Hepatocyte (in vitro differentiated cells): Measurements from ENCODE around the gene UGT1A7. TPM values are rescaled to one million over a fixed set of nuclear protein-coding genes. Genes with fewer than 3 reads are reported as not detected.

ENCODE experiments used
- DNase-seq: peaks from one replicate; pipeline ENCODE4 v3.0.0-alpha.2; 2016; ENCODE audit warnings: low spot score
- H2AFZ ChIP-seq: fragments of 200-600 bp; sonication (generic); 2 replicates; pipeline ENCODE4 v1.6.0; 2016; ENCODE audit warnings: antibody characterized with exemption, mild to moderate bottlenecking
- H3K27ac ChIP-seq: fragments of 200-600 bp; sonication (generic); 2 replicates; pipeline ENCODE4 v1.5.1; 2016; ENCODE audit warnings: mild to moderate bottlenecking
- H3K27me3 ChIP-seq: fragments of 200-600 bp; sonication (generic); 2 replicates; pipeline ENCODE4 v1.6.1; 2016
- H3K36me3 ChIP-seq: fragments of 200-600 bp; sonication (generic); replicated peaks from 2 replicates; pipeline ENCODE4 v1.5.1; 2016; ENCODE audit warnings: low read depth; ENCODE audit not compliant: insufficient read depth
- H3K4me1 ChIP-seq: fragments of 200-600 bp; sonication (generic); 2 replicates; pipeline ENCODE4 v1.5.1; 2016; ENCODE audit warnings: mild to moderate bottlenecking, moderate library complexity; ENCODE audit not compliant: insufficient read depth
- H3K4me2 ChIP-seq: fragments of 200-600 bp; sonication (generic); 2 replicates; pipeline ENCODE4 v1.6.0; 2016
- H3K4me3 ChIP-seq: fragments of 200-600 bp; sonication (generic); 2 replicates; pipeline ENCODE4 v1.5.1; 2016; ENCODE audit warnings: mild to moderate bottlenecking
- H3K79me2 ChIP-seq: fragments of 200-600 bp; sonication (generic); 2 replicates; pipeline ENCODE4 v1.6.0; 2017; ENCODE audit warnings: mild to moderate bottlenecking
- H3K9me2 ChIP-seq: fragments of 200-600 bp; sonication (generic); replicated peaks from 2 replicates; pipeline ENCODE4 v1.6.0; 2017; ENCODE audit warnings: mild to moderate bottlenecking; ENCODE audit not compliant: insufficient read depth
- H3K9me3 ChIP-seq: fragments of 200-600 bp; sonication (generic); 2 replicates; pipeline ENCODE4 v1.5.1; 2016; ENCODE audit warnings: low read depth, mild to moderate bottlenecking
- H4K20me1 ChIP-seq: fragments of 200-600 bp; sonication (generic); 2 replicates; pipeline ENCODE4 v1.6.0; 2016; ENCODE audit warnings: mild to moderate bottlenecking; ENCODE audit not compliant: insufficient read depth, poor library complexity, severe bottlenecking
- CTCF ChIP-seq: fragments of 200-600 bp; sonication (generic); IDR thresholded peaks from 2 replicates; pipeline ENCODE4 v1.5.1; 2016; ENCODE audit warnings: antibody characterized with exemption, mild to moderate bottlenecking; ENCODE audit not compliant: poor library complexity
- EZH2 ChIP-seq: fragments of 200-600 bp; sonication (generic); IDR thresholded peaks from 2 replicates; pipeline ENCODE4 v1.6.1; 2016; ENCODE audit warnings: antibody characterized with exemption, mild to moderate bottlenecking, borderline replicate concordance
- EZH2phosphoT487 ChIP-seq: fragments of 200-600 bp; sonication (generic); IDR thresholded peaks from one replicate; pipeline ENCODE4 v1.6.1; 2018; ENCODE audit warnings: antibody characterized with exemption, mild to moderate bottlenecking, low read depth, moderate library complexity; ENCODE audit not compliant: unreplicated experiment, severe bottlenecking
- WGBS: methylation state at CpG from one replicate; pipeline ENCODE4 v1.1.6; 2016; ENCODE audit warnings: low lambda C conversion rate; ENCODE audit errors: missing lambda C conversion rate; 5-methylcytosine and 5-hydroxymethylcytosine counted together
- polyA plus RNA-seq: library from polyadenylated mRNA; unstranded; fragments of >200 nt; fragmentation: Nextera tagmentation; extraction: Ambion mirVana; gene quantifications from 2 replicates; pipeline ENCODE4 v1.2.1, GENCODE V29; 2016
- total RNA-seq: library from RNA; depleted of rRNA; stranded (reverse); fragments of >200 nt; gene quantifications from 2 replicates; pipeline ENCODE4 v1.2.3, GENCODE V29; 2014

The UGT1A7 gene
- total and polyA plus RNA-seq, 2 experiments from 2014 or later = 0.07 TPM; not detected in 1

DNA sequence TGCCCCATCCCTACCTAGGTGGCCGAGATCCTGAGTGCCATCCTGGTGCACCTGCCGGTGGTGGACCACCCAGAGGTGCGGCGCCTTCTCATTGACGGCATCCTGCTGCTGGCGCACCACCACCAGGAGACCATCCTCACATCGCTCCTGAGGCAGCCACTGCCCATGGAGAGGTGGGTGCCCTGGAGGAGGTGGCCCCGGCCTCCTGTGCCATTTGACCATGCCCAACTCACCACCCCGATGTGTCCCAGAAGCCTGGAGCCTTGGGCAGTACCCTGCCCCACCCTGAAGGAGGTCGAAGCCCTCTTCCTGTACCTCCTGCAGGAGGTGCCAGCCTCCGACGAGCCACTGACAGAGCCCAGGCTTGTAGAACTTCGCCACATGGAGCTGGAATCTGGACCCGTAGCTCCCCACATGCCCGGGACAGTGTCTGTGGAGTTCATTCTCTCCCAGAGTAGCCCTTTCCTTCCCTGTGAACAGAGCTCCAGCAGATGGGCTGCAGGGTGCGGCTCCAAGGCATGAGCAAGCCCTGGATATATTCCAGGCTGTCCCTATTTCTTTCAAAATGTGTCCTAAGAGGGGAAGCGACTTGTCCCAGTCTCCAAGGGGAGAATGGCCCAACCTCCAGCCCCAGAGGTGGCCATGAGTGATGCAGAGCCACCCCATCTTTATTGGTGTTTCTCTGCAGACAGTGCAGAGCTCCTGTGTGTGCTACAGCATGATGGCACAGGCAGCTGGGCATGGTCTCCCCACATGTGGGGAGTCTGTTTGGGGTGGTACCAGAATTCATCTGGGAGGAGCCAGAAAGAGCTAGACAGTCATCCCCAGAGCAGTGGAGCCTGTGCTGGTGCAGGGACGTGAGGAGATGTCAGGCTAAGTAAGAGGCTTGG lies 138.4 kb downstream of the UGT1A7 start:
- H3K4me3 ChIP-seq = no peak overlapping the region
- no peaks in the 10 kb centered on the region for H3K27me3 ChIP-seq
- DNase-seq = no peak

GRCh38 chr2:233820774-233821105 lies 139.0 kb downstream of the UGT1A7 start:
- Histone ChIP-seq H4K20me1 (no peaks in the 10 kb centered on the region), H3K36me3 (no peaks in the 10 kb centered on the region), H3K9me2 (no peaks in the 10 kb centered on the region), H3K27ac (no peak overlapping the region), H3K79me2 (no peaks in the 10 kb centered on the region), H3K9me3 (no peaks in the 10 kb centered on the region), H3K4me1 (peaks cover 10% of the 10 kb centered on the region), H3K27me3 (no peaks in the 10 kb centered on the region), H2AFZ (no peak overlapping the region), H3K4me3 (no peak overlapping the region), H3K4me2 (no peak overlapping the region)
- TF ChIP-seq CTCF (no peak), EZH2 (no peak), EZH2phosphoT487 (no peak)
- no peak for DNase-seq
- WGBS = 90% methylated on average over 6 of the region's 6 CpGs

More for the DNA sequence above, 138.4 kb downstream of the UGT1A7 start:
- H3K79me2 ChIP-seq = no peaks in the 10 kb centered on the region
- peaks cover 10% of the 10 kb centered on the region for H3K4me1 ChIP-seq
- WGBS = 94% methylated on average over 18 of the region's 18 CpGs
- H3K9me3 ChIP-seq = no peaks in the 10 kb centered on the region
- H4K20me1 ChIP-seq = no peaks in the 10 kb centered on the region
- no peaks in the 10 kb centered on the region for H3K36me3 ChIP-seq
- no peak overlapping the region for H3K27ac ChIP-seq
- no peaks in the 10 kb centered on the region for H3K9me2 ChIP-seq
- no peak overlapping the region for H3K4me2 ChIP-seq
- TF ChIP-seq CTCF (no peak), EZH2 (no peak), EZH2phosphoT487 (no peak)
- no peak overlapping the region for H2AFZ ChIP-seq

- H2AFZ ChIP-seq = no peak overlapping the region
- no peaks in the 10 kb centered on the region for H3K27me3 ChIP-seq
- no peak overlapping the region for H3K4me3 ChIP-seq
- WGBS = 85% methylated on average over 3 of the region's 3 CpGs
- H3K9me2 ChIP-seq = no peaks in the 10 kb centered on the region
- DNase-seq = no peak
- peaks cover 10% of the 10 kb centered on the region for H3K4me1 ChIP-seq
- H3K4me2 ChIP-seq = no peak overlapping the region
- TF ChIP-seq CTCF (no peak), EZH2phosphoT487 (no peak), EZH2 (no peak)
- no peak overlapping the region for H3K27ac ChIP-seq
- H3K79me2 ChIP-seq = no peaks in the 10 kb centered on the region
- H3K36me3 ChIP-seq = no peaks in the 10 kb centered on the region
- H4K20me1 ChIP-seq = no peaks in the 10 kb centered on the region
- no peaks in the 10 kb centered on the region for H3K9me3 ChIP-seq
Measured at GRCh38 chr2:233821196-233821595, 139.5 kb downstream of the UGT1A7 start.
